WTC11 (cell line): Measurements from ENCODE around the gene TRIML1. TPM values are rescaled to one million over a fixed set of nuclear protein-coding genes. Genes with fewer than 3 reads are reported as not detected.

Experiments
- ATAC-seq: fragments of 200-7000 bp; cut with Tn5 transposase; 2 replicates; pipeline ENCODE4 v1.10.0; 2021; ENCODE audit warnings: mild to moderate bottlenecking, moderate library complexity
- CTCF ChIA-PET: fragments of 300-600 bp; sonication (Branson Sonifier 250); formaldehyde crosslinking; loops from one replicate; lab custom pipeline; 2021; ENCODE audit warnings: antibody characterized with exemption; lab: Charles Lee
- POLR2A ChIA-PET: fragments of 350-600 bp; sonication (Branson Sonifier 250); formaldehyde crosslinking; loops from one replicate; lab custom pipeline; 2021; ENCODE audit warnings: antibody characterized with exemption; lab: Charles Lee
- DNase-seq: peaks from one replicate; pipeline ENCODE4 v3.0.0; 2021; ENCODE audit warnings: low spot score
- H3K27ac Mint-ChIP-seq: 2 replicates; pipeline ENCODE4 v1.8.0; 2021; ENCODE audit warnings: mixed read lengths
- H3K27me3 Mint-ChIP-seq: 2 replicates; pipeline ENCODE4 v1.8.0; 2021; ENCODE audit warnings: low read depth, mild to moderate bottlenecking, moderate library complexity, mixed read lengths
- H3K36me3 Mint-ChIP-seq: 2 replicates; pipeline ENCODE4 v1.8.0; 2021; ENCODE audit warnings: mixed read lengths
- H3K4me1 Mint-ChIP-seq: 2 replicates; pipeline ENCODE4 v1.8.0; 2022; ENCODE audit warnings: mixed read lengths
- H3K4me3 Mint-ChIP-seq: 2 replicates; pipeline ENCODE4 v1.8.0; 2021; ENCODE audit warnings: mild to moderate bottlenecking, moderate library complexity, mixed read lengths
- H3K9me3 Mint-ChIP-seq: 2 replicates; pipeline ENCODE4 v1.8.0; 2021; ENCODE audit warnings: mixed read lengths
- AFF4 ChIP-seq: sonication (generic); formaldehyde crosslinking; IDR thresholded peaks from 2 replicates; pipeline ENCODE4 v1.8.1; 2023; ENCODE audit warnings: mild to moderate bottlenecking, missing genetic modification reagents, borderline replicate concordance
- AR ChIP-seq: fragments of 250-450 bp; sonication (Bioruptor Pico); IDR thresholded peaks from 2 replicates; pipeline ENCODE4 v1.9.0; 2021; ENCODE audit warnings: mild to moderate bottlenecking
- ARID4B ChIP-seq: sonication (generic); formaldehyde crosslinking; IDR thresholded peaks from 2 replicates; pipeline ENCODE4 v1.8.0; 2023; ENCODE audit warnings: missing genetic modification reagents, mild to moderate bottlenecking, borderline replicate concordance
- ATF2 ChIP-seq: sonication (generic); formaldehyde crosslinking; IDR thresholded peaks from 2 replicates; pipeline ENCODE4 v1.8.1; 2022; ENCODE audit warnings: low read depth, missing genetic modification reagents, borderline replicate concordance
- CDX4 ChIP-seq: fragments of 250-450 bp; sonication (Bioruptor Pico); IDR thresholded peaks from 2 replicates; pipeline ENCODE4 v1.9.0; 2021; ENCODE audit warnings: moderate library complexity, mild to moderate bottlenecking, inconsistent platforms, borderline replicate concordance
- CTCF ChIP-seq: fragments of 200-600 bp; IDR thresholded peaks from 2 replicates; pipeline ENCODE4 v1.8.0; 2022; ENCODE audit warnings: antibody characterized with exemption
- ERG ChIP-seq: fragments of 250-450 bp; sonication (Bioruptor Pico); IDR thresholded peaks from 2 replicates; pipeline ENCODE4 v1.8.0; 2021; ENCODE audit warnings: mild to moderate bottlenecking
- HMGA2 ChIP-seq: fragments of 250-450 bp; sonication (Bioruptor Pico); IDR thresholded peaks from 2 replicates; pipeline ENCODE4 v1.4.0; 2021; ENCODE audit warnings: mild to moderate bottlenecking, moderate library complexity
- IRF1 ChIP-seq: sonication (generic); formaldehyde crosslinking; IDR thresholded peaks from 2 replicates; pipeline ENCODE4 v1.8.0; 2023; ENCODE audit warnings: missing genetic modification reagents
- NFYB ChIP-seq: sonication (generic); formaldehyde crosslinking; conservative IDR thresholded peaks from 2 replicates; pipeline ENCODE4 v1.8.0; 2022; ENCODE audit warnings: low read depth, missing genetic modification reagents
- RELA ChIP-seq: sonication (generic); formaldehyde crosslinking; IDR thresholded peaks from 2 replicates; pipeline ENCODE4 v1.8.1; 2022; ENCODE audit warnings: missing genetic modification reagents, mild to moderate bottlenecking, borderline replicate concordance
- STAT6 ChIP-seq: sonication (generic); formaldehyde crosslinking; conservative IDR thresholded peaks from 2 replicates; pipeline ENCODE4 v1.8.1; 2023; ENCODE audit warnings: mild to moderate bottlenecking, low read depth, missing genetic modification reagents, moderate library complexity
- ZMAT4 ChIP-seq: fragments of 250-450 bp; sonication (Bioruptor Pico); IDR thresholded peaks from 2 replicates; pipeline ENCODE4 v1.9.0; 2021; ENCODE audit warnings: mild to moderate bottlenecking
- ZNF138 ChIP-seq: sonication (generic); formaldehyde crosslinking; conservative IDR thresholded peaks from 2 replicates; pipeline ENCODE4 v1.8.1; 2022; ENCODE audit warnings: mild to moderate bottlenecking, moderate library complexity, missing genetic modification reagents
- total RNA-seq: library from RNA; stranded (reverse); gene quantifications from 3 replicates; pipeline ENCODE4 v1.2.3, GENCODE V29; 2021

TRIML1 gene
- total RNA-seq, 1 experiment from 2014 or later, result not detected

- DNase-seq (no peak), ATAC-seq (no peak)
- Mint-ChIP-seq H3K9me3 (no peaks in the 10 kb centered on the region), H3K4me3 (no peak overlapping the region), H3K27ac (no peak overlapping the region), H3K4me1 (peaks cover 25% of the 10 kb centered on the region), H3K27me3 (no peaks in the 10 kb centered on the region), H3K36me3 (no peaks in the 10 kb centered on the region)
- ChIA-PET CTCF (no interaction called here), POLR2A (no interaction called here)
- no peak for TF ChIP-seq ARID4B (CRISPR knock-in tag)
- no peak for TF ChIP-seq CDX4 (CRISPR knock-in tag)
- no peak for TF ChIP-seq ATF2
- no peak for TF ChIP-seq RELA
- no peak for TF ChIP-seq HMGA2 (CRISPR knock-in tag)
- TF ChIP-seq AR, result no peak
- TF ChIP-seq IRF1, result no peak
- no peak for TF ChIP-seq ZMAT4
- TF ChIP-seq ERG, result no peak
- TF ChIP-seq ZNF138, result no peak
- TF ChIP-seq AFF4 (CRISPR knock-in tag), result no peak
- no peak for TF ChIP-seq STAT6
- no peak for TF ChIP-seq CTCF
- TF ChIP-seq NFYB (CRISPR knock-in tag), result no peak
Measured at GRCh38 chr4:188138227-188138626, 1.0 kb upstream of the TRIML1 start.
